Measurements from ENCODE around the gene ARAP1. TPM values are rescaled to one million over a fixed set of nuclear protein-coding genes. Genes with fewer than 3 reads are reported as not detected.

The ARAP1 gene
- polyA plus RNA-seq, 1 donor from 2014 or later = 20.7 TPM

- Mint-ChIP-seq H3K27ac (peak overlapping the region; percentile 7 to 73 (median 59)), H3K27me3 (no peaks in the 10 kb centered on the region), H3K4me1 (peaks cover 24 to 61% (median 53%) of the 10 kb centered on the region in 3 donors), H3K4me3 (no peak overlapping the region), H3K36me3 (peaks cover 2% of the 10 kb centered on the region), H3K9me3 (no peaks in the 10 kb centered on the region)
These were observed 6.2 kb downstream of the ARAP1 start for GRCh38 chr11:72745925-72746550.

- Mint-ChIP-seq H3K4me1 (peaks cover 22 to 61% (median 54%) of the 10 kb centered on the region in 3 donors), H3K36me3 (peaks cover 2% of the 10 kb centered on the region), H3K4me3 (no peak overlapping the region), H3K27ac (peak overlapping the region in 2 of 3 donors; percentile 7 to 73), H3K9me3 (no peaks in the 10 kb centered on the region), H3K27me3 (no peaks in the 10 kb centered on the region)
These were observed 6.7 kb downstream of the ARAP1 start for GRCh38 chr11:72745511-72745910.

GRCh38 chr11:72744474-72744873, 7.7 kb downstream of the ARAP1 start:
- Mint-ChIP-seq H3K4me3 (peak overlapping the region; percentile 56 to 84 (median 68)), H3K27ac (peak overlapping the region; percentile 76 to 99 (median 98)), H3K9me3 (no peaks in the 10 kb centered on the region), H3K36me3 (peaks cover 2% of the 10 kb centered on the region), H3K27me3 (no peaks in the 10 kb centered on the region), H3K4me1 (peaks cover 25 to 69% (median 62%) of the 10 kb centered on the region in 3 donors)

GRCh38 chr11:72743321-72744221, 8.6 kb downstream of the ARAP1 start:
- Mint-ChIP-seq H3K27ac (peak overlapping the region; percentile 94 to 99 (median 98)), H3K9me3 (no peaks in the 10 kb centered on the region), H3K4me1 (peaks cover 18 to 69% (median 62%) of the 10 kb centered on the region in 3 donors)

GRCh38 chr11:72742513-72743320, 9.5 kb downstream of the ARAP1 start:
- peak overlapping the region; percentile 28 to 83 (median 64) for H3K4me3 Mint-ChIP-seq
- H3K27me3 Mint-ChIP-seq = no peaks in the 10 kb centered on the region
- no peaks in the 10 kb centered on the region for H3K9me3 Mint-ChIP-seq
- peaks cover 23 to 71% (median 65%) of the 10 kb centered on the region in 3 donors for H3K4me1 Mint-ChIP-seq
- H3K36me3 Mint-ChIP-seq = peaks cover 5% of the 10 kb centered on the region
- H3K27ac Mint-ChIP-seq = peak overlapping the region; percentile 94 to 99 (median 98)

More at GRCh38 chr11:72743321-72744221, 8.6 kb downstream of the ARAP1 start:
- H3K36me3 Mint-ChIP-seq = peaks cover 2% of the 10 kb centered on the region
- no peaks in the 10 kb centered on the region for H3K27me3 Mint-ChIP-seq
- H3K4me3 Mint-ChIP-seq = peak overlapping the region; percentile 56 to 84 (median 68)

- peaks cover 5% of the 10 kb centered on the region for H3K36me3 Mint-ChIP-seq
- H3K4me1 Mint-ChIP-seq = peaks cover 28 to 76% (median 70%) of the 10 kb centered on the region in 3 donors
- peak overlapping the region; percentile 94 to 99 (median 98) for H3K27ac Mint-ChIP-seq
- no peaks in the 10 kb centered on the region for H3K9me3 Mint-ChIP-seq
- H3K27me3 Mint-ChIP-seq = no peaks in the 10 kb centered on the region
- H3K4me3 Mint-ChIP-seq = peak overlapping the region; percentile 16 to 92 (median 80)
These were observed 10.2 kb downstream of the ARAP1 start for GRCh38 chr11:72741849-72742512.

GRCh38 chr11:72741429-72741833, 10.8 kb downstream of the ARAP1 start:
- Mint-ChIP-seq H3K27ac (peak overlapping the region; percentile 94 to 99 (median 98)), H3K9me3 (no peaks in the 10 kb centered on the region), H3K4me1 (peaks cover 34 to 78% (median 75%) of the 10 kb centered on the region in 3 donors), H3K27me3 (no peaks in the 10 kb centered on the region), H3K36me3 (peaks cover 7% of the 10 kb centered on the region), H3K4me3 (peak overlapping the region; percentile 2 to 92 (median 82))

- peaks cover 35 to 81% (median 78%) of the 10 kb centered on the region in 3 donors for H3K4me1 Mint-ChIP-seq
- H3K27me3 Mint-ChIP-seq = no peaks in the 10 kb centered on the region
- peaks cover 7% of the 10 kb centered on the region for H3K36me3 Mint-ChIP-seq
- no peaks in the 10 kb centered on the region for H3K9me3 Mint-ChIP-seq
- peak overlapping the region; percentile 76 to 92 (median 86) for H3K4me3 Mint-ChIP-seq
- peak overlapping the region; percentile 94 to 99 (median 98) for H3K27ac Mint-ChIP-seq
These were observed 11.4 kb downstream of the ARAP1 start for GRCh38 chr11:72740562-72741428.

- peak overlapping the region; percentile 94 to 99 (median 98) for H3K27ac Mint-ChIP-seq
- H3K4me3 Mint-ChIP-seq = peak overlapping the region; percentile 83 to 93 (median 90)
- H3K27me3 Mint-ChIP-seq = no peaks in the 10 kb centered on the region
- peaks cover 35 to 86% (median 75%) of the 10 kb centered on the region in 3 donors for H3K4me1 Mint-ChIP-seq
- H3K9me3 Mint-ChIP-seq = no peaks in the 10 kb centered on the region
- peaks cover 7% of the 10 kb centered on the region for H3K36me3 Mint-ChIP-seq
These were observed 12.2 kb downstream of the ARAP1 start for GRCh38 chr11:72740060-72740424.

- peak overlapping the region; percentile 83 to 93 (median 90) for H3K4me3 Mint-ChIP-seq
- H3K27ac Mint-ChIP-seq = peak overlapping the region; percentile 94 to 99 (median 98)
These were observed 12.8 kb downstream of the ARAP1 start for GRCh38 chr11:72739240-72740059.

GRCh38 chr11:72738199-72739141, 13.7 kb downstream of the ARAP1 start:
- Mint-ChIP-seq H3K4me3 (peak overlapping the region; percentile 83 to 93 (median 90)), H3K36me3 (peaks cover 4% of the 10 kb centered on the region), H3K4me1 (peaks cover 29 to 77% (median 63%) of the 10 kb centered on the region in 3 donors)

More at GRCh38 chr11:72739240-72740059, 12.8 kb downstream of the ARAP1 start:
- H3K27me3 Mint-ChIP-seq = no peaks in the 10 kb centered on the region
- peaks cover 7% of the 10 kb centered on the region for H3K36me3 Mint-ChIP-seq
- H3K4me1 Mint-ChIP-seq = peaks cover 35 to 83% (median 72%) of the 10 kb centered on the region in 3 donors
- H3K9me3 Mint-ChIP-seq = no peaks in the 10 kb centered on the region

GRCh38 chr11:72737336-72737735, 14.9 kb downstream of the ARAP1 start:
- no peaks in the 10 kb centered on the region for H3K9me3 Mint-ChIP-seq
- H3K27ac Mint-ChIP-seq = peak overlapping the region; percentile 94 to 99 (median 98)
- H3K36me3 Mint-ChIP-seq = peaks cover 4% of the 10 kb centered on the region
- peak overlapping the region; percentile 83 to 93 (median 90) for H3K4me3 Mint-ChIP-seq
- peaks cover 26 to 76% (median 62%) of the 10 kb centered on the region in 3 donors for H3K4me1 Mint-ChIP-seq
- no peaks in the 10 kb centered on the region for H3K27me3 Mint-ChIP-seq

More at GRCh38 chr11:72738199-72739141, 13.7 kb downstream of the ARAP1 start:
- H3K27me3 Mint-ChIP-seq = no peaks in the 10 kb centered on the region
- peak overlapping the region; percentile 94 to 99 (median 98) for H3K27ac Mint-ChIP-seq
- no peaks in the 10 kb centered on the region for H3K9me3 Mint-ChIP-seq
